ENCODE results near the gene NAV2.

The NAV2 gene

DNA sequence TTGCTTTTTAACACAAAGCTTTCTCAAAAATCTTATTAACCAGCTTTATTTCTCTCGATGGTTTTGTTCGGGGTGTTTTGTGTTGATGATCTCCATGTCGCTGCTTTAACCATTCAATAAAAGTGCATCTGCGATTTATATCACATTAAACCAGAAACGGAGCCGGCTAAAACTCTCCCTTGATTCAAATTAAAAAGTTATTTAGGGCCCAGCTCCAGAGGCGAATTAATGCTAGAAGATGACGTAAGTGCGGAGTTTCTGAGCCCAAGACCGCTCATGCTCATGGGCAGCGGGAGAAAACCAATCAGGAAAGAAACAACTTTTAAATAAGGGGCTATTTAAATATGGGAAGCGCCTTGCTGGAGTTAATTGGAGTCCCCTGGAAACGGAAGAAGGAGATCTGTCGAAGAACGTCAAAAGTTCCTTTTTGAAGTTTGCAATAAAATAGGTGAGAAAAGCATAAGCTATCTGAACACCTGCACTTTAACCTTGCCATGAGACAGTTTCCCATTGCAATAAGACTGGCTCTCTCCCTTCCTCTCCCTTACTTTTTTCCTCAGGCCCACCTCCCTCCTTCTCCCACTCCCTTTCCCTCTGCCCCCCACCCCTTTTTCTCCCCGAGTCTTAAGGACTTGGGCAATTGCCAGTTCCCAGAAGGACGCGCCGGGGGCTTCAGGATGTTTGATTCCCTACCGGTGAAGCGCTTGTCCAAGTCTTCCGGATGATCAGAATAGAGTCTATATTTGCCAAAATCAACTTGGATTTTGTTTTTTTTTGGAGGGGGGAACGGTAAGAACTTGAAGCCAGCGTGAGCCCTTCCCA lies 449.5 kb downstream of the NAV2 start:
- DNase-seq (no peak), ATAC-seq (ENCODE audit: insufficient read depth, low read depth) (no peak)
- no peaks in the 10 kb centered on the region for H4K20me1 ChIP-seq (ENCODE audit: insufficient read depth, low read length)
- no peaks in the 10 kb centered on the region for H3K27me3 ChIP-seq (ENCODE audit: insufficient read depth, low read length, poor library complexity)
- TF ChIP-seq, protein P1, sequence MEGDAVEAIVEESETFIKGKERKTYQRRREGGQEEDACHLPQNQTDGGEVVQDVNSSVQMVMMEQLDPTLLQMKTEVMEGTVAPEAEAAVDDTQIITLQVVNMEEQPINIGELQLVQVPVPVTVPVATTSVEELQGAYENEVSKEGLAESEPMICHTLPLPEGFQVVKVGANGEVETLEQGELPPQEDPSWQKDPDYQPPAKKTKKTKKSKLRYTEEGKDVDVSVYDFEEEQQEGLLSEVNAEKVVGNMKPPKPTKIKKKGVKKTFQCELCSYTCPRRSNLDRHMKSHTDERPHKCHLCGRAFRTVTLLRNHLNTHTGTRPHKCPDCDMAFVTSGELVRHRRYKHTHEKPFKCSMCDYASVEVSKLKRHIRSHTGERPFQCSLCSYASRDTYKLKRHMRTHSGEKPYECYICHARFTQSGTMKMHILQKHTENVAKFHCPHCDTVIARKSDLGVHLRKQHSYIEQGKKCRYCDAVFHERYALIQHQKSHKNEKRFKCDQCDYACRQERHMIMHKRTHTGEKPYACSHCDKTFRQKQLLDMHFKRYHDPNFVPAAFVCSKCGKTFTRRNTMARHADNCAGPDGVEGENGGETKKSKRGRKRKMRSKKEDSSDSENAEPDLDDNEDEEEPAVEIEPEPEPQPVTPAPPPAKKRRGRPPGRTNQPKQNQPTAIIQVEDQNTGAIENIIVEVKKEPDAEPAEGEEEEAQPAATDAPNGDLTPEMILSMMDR (IDR thresholded peaks at IDR 0.05; ENCODE audit: borderline replicate concordance, extremely low read depth, low read length, poor library complexity, severe bottlenecking) = no peak
- TF ChIP-seq EZH2 (IDR thresholded peaks at IDR 0.05; ENCODE audit: borderline replicate concordance, low read depth, low read length, severe bottlenecking) = no peak
- H3K36me3 ChIP-seq (ENCODE audit: insufficient read depth, low read length) = no peaks in the 10 kb centered on the region
- no peak overlapping the region for H3K27ac ChIP-seq (ENCODE audit: low read length)
- no peak overlapping the region for H2AFZ ChIP-seq (ENCODE audit: low read depth, low read length)
- no peak overlapping the region for H3K4me3 ChIP-seq (ENCODE audit: low read depth in 1 of 2, low read length in 2 of 2)
- H3K9ac ChIP-seq (ENCODE audit: low read depth, low read length) = no peak overlapping the region
- H3K79me2 ChIP-seq (ENCODE audit: insufficient read depth, low read length) = no peaks in the 10 kb centered on the region
- no peaks in the 10 kb centered on the region for H3K9me3 ChIP-seq (ENCODE audit: insufficient read depth, low read length, severe bottlenecking)
- H3K4me1 ChIP-seq (ENCODE audit: insufficient read depth, low read length) = no peaks in the 10 kb centered on the region
- H3K4me2 ChIP-seq (ENCODE audit: insufficient read depth, low read length) = no peak overlapping the region

DNA sequence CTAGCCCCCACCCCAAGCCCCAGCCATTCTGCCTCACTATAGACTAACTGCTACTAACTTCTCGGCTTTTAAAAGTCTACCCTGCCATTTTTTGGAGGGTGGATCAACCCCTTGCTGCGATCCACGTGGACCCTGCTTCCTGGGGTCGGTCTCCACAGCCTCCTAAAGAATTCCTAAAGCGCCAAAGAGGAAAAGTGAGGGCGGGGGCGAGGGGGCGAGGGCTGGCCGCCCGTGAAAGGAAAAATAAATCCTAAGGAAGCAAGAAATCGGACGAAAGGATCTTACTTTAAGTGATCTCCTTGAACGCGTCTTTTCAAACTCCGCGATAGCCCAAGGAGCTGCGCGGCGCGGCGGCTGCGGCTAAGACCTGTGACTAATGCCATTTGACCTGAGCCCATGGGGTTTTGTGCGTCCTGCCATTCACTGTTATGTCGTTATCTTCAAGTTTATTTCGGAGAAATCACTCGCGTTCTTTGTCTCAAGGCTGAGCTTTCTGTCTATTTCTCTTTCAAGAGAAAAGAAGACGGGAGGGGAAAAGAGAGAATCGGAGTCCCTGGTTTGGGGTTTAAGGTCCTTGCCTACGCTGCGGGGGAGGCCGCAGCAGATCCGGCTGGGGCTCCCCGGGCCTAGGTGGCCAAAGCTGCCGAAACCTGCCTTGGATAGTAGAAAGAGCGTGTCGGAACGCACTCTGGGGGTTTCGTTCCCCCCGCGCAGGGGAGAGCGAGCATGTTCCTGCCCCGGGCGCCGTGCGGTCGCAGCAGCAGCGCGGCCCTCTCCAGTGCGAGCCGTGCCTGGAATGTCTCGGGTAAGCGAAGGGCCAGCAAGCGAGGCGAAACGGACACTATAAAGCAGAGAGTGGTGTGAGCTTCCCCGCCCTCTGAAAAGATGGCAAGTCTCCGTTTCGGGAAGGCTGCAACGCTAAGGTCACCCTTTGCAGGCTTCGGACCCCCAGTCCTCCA lies 450.5 kb downstream of the NAV2 start:
- H3K27me3 ChIP-seq (ENCODE audit: insufficient read depth, low read length, poor library complexity) = no peaks in the 10 kb centered on the region
- H3K79me2 ChIP-seq (ENCODE audit: insufficient read depth, low read length) = no peaks in the 10 kb centered on the region
- no peak for TF ChIP-seq EZH2 (IDR thresholded peaks at IDR 0.05; ENCODE audit: borderline replicate concordance, low read depth, low read length, severe bottlenecking)
- TF ChIP-seq, protein P1 (IDR thresholded peaks at IDR 0.05; ENCODE audit: borderline replicate concordance, extremely low read depth, low read length, poor library complexity, severe bottlenecking) = no peak
- H3K4me3 ChIP-seq (ENCODE audit: low read depth in 1 of 2, low read length in 2 of 2) = no peak overlapping the region
- H2AFZ ChIP-seq (ENCODE audit: low read depth, low read length) = no peak overlapping the region
- H3K4me1 ChIP-seq (ENCODE audit: insufficient read depth, low read length) = no peaks in the 10 kb centered on the region
- no peaks in the 10 kb centered on the region for H4K20me1 ChIP-seq (ENCODE audit: insufficient read depth, low read length)
- H3K9me3 ChIP-seq (ENCODE audit: insufficient read depth, low read length, severe bottlenecking) = no peaks in the 10 kb centered on the region
- no peak overlapping the region for H3K9ac ChIP-seq (ENCODE audit: low read depth, low read length)
- ATAC-seq (ENCODE audit: insufficient read depth, low read depth) (no peak), DNase-seq (no peak)
- no peaks in the 10 kb centered on the region for H3K36me3 ChIP-seq (ENCODE audit: insufficient read depth, low read length)
- no peak overlapping the region for H3K27ac ChIP-seq (ENCODE audit: low read length)
- no peak overlapping the region for H3K4me2 ChIP-seq (ENCODE audit: insufficient read depth, low read length)

DNA sequence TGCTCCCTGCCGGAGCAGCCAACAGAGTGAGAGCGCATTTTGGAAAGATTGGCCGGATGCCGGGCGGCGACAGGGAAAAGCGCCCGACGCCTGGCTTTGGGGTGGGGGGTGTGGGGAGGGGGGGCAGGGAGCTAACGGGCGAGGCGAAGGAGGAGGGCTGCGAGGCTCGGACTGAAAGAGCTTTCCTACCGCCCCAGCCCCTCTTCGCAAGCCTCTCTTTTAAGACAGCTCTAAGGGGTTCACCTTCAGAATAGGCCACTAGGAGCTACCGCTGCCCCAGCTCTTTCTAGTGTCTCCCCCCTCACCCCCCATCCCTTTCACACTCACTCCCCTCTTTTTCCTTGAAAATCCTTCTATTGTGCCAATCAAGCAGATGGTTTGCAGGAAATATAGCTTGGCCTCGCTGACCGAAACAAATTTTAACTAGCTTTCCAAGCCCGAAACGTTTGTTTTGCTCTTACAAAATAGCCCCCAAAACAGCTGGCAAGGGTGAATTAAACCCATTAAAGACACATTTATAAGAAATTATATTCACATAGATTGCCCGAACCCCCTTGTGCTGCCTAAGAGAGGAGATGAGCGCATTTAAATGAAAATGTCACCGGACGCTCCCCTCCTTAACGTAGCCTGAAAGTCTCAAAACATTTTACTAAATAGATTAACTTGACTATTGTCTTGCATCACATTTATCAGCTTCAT lies 451.3 kb downstream of the NAV2 start:
- H3K79me2 ChIP-seq (ENCODE audit: insufficient read depth, low read length) = no peaks in the 10 kb centered on the region
- H3K27ac ChIP-seq (ENCODE audit: low read length) = no peak overlapping the region
- no peak overlapping the region for H3K4me3 ChIP-seq (ENCODE audit: low read depth in 1 of 2, low read length in 2 of 2)
- no peak overlapping the region for H3K9ac ChIP-seq (ENCODE audit: low read depth, low read length)
- H2AFZ ChIP-seq (ENCODE audit: low read depth, low read length) = no peak overlapping the region
- H3K27me3 ChIP-seq (ENCODE audit: insufficient read depth, low read length, poor library complexity) = no peaks in the 10 kb centered on the region
- H4K20me1 ChIP-seq (ENCODE audit: insufficient read depth, low read length) = no peaks in the 10 kb centered on the region
- no peaks in the 10 kb centered on the region for H3K9me3 ChIP-seq (ENCODE audit: insufficient read depth, low read length, severe bottlenecking)
- ATAC-seq (ENCODE audit: insufficient read depth, low read depth) (no peak), DNase-seq (no peak)
- TF ChIP-seq, protein P1 (IDR thresholded peaks at IDR 0.05; ENCODE audit: borderline replicate concordance, extremely low read depth, low read length, poor library complexity, severe bottlenecking) = no peak
- TF ChIP-seq EZH2 (IDR thresholded peaks at IDR 0.05; ENCODE audit: borderline replicate concordance, low read depth, low read length, severe bottlenecking) = no peak
- H3K36me3 ChIP-seq (ENCODE audit: insufficient read depth, low read length) = no peaks in the 10 kb centered on the region
- H3K4me2 ChIP-seq (ENCODE audit: insufficient read depth, low read length) = no peak overlapping the region
- no peaks in the 10 kb centered on the region for H3K4me1 ChIP-seq (ENCODE audit: insufficient read depth, low read length)

Data from DND-41 (cell line).